ENCODE measurements around the gene ZNF740.

GRCh38 chr12:53241623-53242412, 61.3 kb downstream of the ZNF740 start:
- TF ChIP-seq CHD4 (IDR thresholded peaks at IDR 0.05) (no peak), IKZF1 (conservative IDR thresholded peaks at IDR 0.05) (no peak), RAD51 (IDR thresholded peaks at IDR 0.05) (no peak), ZNF207 (IDR thresholded peaks at IDR 0.05; ENCODE audit: borderline replicate concordance) (no peak), SIX5 (IDR thresholded peaks at IDR 0.05; ENCODE audit: low read depth, low read length, severe bottlenecking) (no peak), RELA (IDR thresholded peaks at IDR 0.05; ENCODE audit: borderline replicate concordance, partially characterized antibody) (no peak), SIN3A (IDR thresholded peaks at IDR 0.05; ENCODE audit: low read depth, low read length) (no peak), POLR2A (IDR thresholded peaks at IDR 0.05; ENCODE audit: low read depth, low read length) (no peak), HCFC1 (IDR thresholded peaks at IDR 0.05; ENCODE audit: low read length) (no peak), KDM1A (IDR thresholded peaks at IDR 0.05; ENCODE audit: borderline replicate concordance) (no peak), CTCF (IDR thresholded peaks at IDR 0.05 in 2 of 3, conservative IDR thresholded peaks at IDR 0.05 in 1 of 3; ENCODE audit: control insufficient read depth in 2 of 3, extremely low read depth in 1 of 3, insufficient read depth in 1 of 3, low read depth in 3 of 3, low read length in 3 of 3) (no peak), MYC (IDR thresholded peaks at IDR 0.05; ENCODE audit: insufficient read depth, insufficient read length, insufficient replicate concordance, low read length, severe bottlenecking) (no peak), PRDM15 (CRISPR knock-in tag; IDR thresholded peaks at IDR 0.05) (no peak), ZNF274 (IDR thresholded peaks at IDR 0.05; ENCODE audit: insufficient read depth, insufficient read length) (no peak)

Data from GM12878 (cell line).